ENCODE data around the gene HOXA3. TPM values are rescaled to one million over a fixed set of nuclear protein-coding genes. Genes with fewer than 3 reads are reported as not detected.

The HOXA3 gene
- total RNA-seq = not detected in 2 replicates

- peaks cover 18% of the 10 kb centered on the region for H3K4me1 Mint-ChIP-seq (ENCODE audit: low read depth)
- no peak for DNase-seq (ENCODE audit: low spot score)
- H3K27ac Mint-ChIP-seq = peak within 1 kb of the TSS; percentile 12
- H3K36me3 Mint-ChIP-seq (ENCODE audit: low read depth) = peaks cover 1% of the 10 kb centered on the region
- intact Hi-C loops (cut with micrococcal nuclease) = loop anchor here (1.0 to 5.0 kb wide), 3 partner anchors 17 to 55 kb away; partner anchors contain the start of genes HOXA1 and HOXA11
- no peaks in the 10 kb centered on the region for H3K9me3 Mint-ChIP-seq
- H3K27me3 Mint-ChIP-seq (ENCODE audit: insufficient read depth) = peaks cover 82% of the 10 kb centered on the region
- peak within 1 kb of the TSS; percentile 57 for H3K4me3 Mint-ChIP-seq
Observed at GRCh38 chr7:27151931-27152815, at the start of gene HOXA3. Gene HOXA3, minus strand, starts transcription at chr7:27152583. Its CDS starts 41,943 bp downstream, at chr7:27110640.

- intact Hi-C loops (cut with micrococcal nuclease) = loop anchor here (2.0 to 10.0 kb wide), 3 partner anchors 49 to 1753 kb away; partner anchors contain the start of genes HOXA1 and TRIL
Observed at GRCh38 chr7:27201580-27202017, 49.2 kb upstream of the HOXA3 start.

GRCh38 chr7:27200761-27201579, 48.6 kb upstream of the HOXA3 start:
- intact Hi-C loops (cut with micrococcal nuclease) = loop anchor here (2.0 to 10.0 kb wide), 3 partner anchors 50 to 1754 kb away; partner anchors contain the start of genes HOXA1 and TRIL
- H3K27me3 Mint-ChIP-seq (ENCODE audit: insufficient read depth) = peaks cover 82% of the 10 kb centered on the region
- H3K4me3 Mint-ChIP-seq = no peak overlapping the region
- no peaks in the 10 kb centered on the region for H3K4me1 Mint-ChIP-seq (ENCODE audit: low read depth)
- no peak for DNase-seq (ENCODE audit: low spot score)
- H3K9me3 Mint-ChIP-seq = no peaks in the 10 kb centered on the region
- H3K27ac Mint-ChIP-seq = peak overlapping the region; percentile 58
- H3K36me3 Mint-ChIP-seq (ENCODE audit: low read depth) = no peaks in the 10 kb centered on the region

More at GRCh38 chr7:27201580-27202017, 49.2 kb upstream of the HOXA3 start:
- no peaks in the 10 kb centered on the region for H3K36me3 Mint-ChIP-seq (ENCODE audit: low read depth)
- peaks cover 82% of the 10 kb centered on the region for H3K27me3 Mint-ChIP-seq (ENCODE audit: insufficient read depth)
- no peak for DNase-seq (ENCODE audit: low spot score)
- H3K4me1 Mint-ChIP-seq (ENCODE audit: low read depth) = no peaks in the 10 kb centered on the region
- no peaks in the 10 kb centered on the region for H3K9me3 Mint-ChIP-seq
- H3K27ac Mint-ChIP-seq = no peak overlapping the region
- H3K4me3 Mint-ChIP-seq = no peak overlapping the region

- no peaks in the 10 kb centered on the region for H3K9me3 Mint-ChIP-seq
- intact Hi-C loops (cut with micrococcal nuclease) = loop anchor here (2.0 to 10.0 kb wide), 9 partner anchors 15 to 1755 kb away; partner anchors contain the start of genes HOXA1, HOXA11 and TRIL
- peak within 1 kb of the TSS; percentile 81 for H3K27ac Mint-ChIP-seq
Observed at GRCh38 chr7:27199849-27200760, 47.7 kb upstream of the HOXA3 start, which contains the start of gene HOXA13. Gene HOXA13, minus strand, starts transcription at chr7:27200091. Its CDS starts 14 bp downstream, at chr7:27200077.

GRCh38 chr7:27198871-27199801, 46.8 kb upstream of the HOXA3 start:
- no peaks in the 10 kb centered on the region for H3K36me3 Mint-ChIP-seq (ENCODE audit: low read depth)
- intact Hi-C loops (cut with micrococcal nuclease) = loop anchor here (2.0 to 10.0 kb wide), 6 partner anchors 14 to 1653 kb away; partner anchors contain the start of gene HOXA11
- H3K27me3 Mint-ChIP-seq (ENCODE audit: insufficient read depth) = peaks cover 83% of the 10 kb centered on the region
- H3K4me3 Mint-ChIP-seq = no peak overlapping the region
- H3K4me1 Mint-ChIP-seq (ENCODE audit: low read depth) = no peaks in the 10 kb centered on the region
- H3K9me3 Mint-ChIP-seq = no peaks in the 10 kb centered on the region
- no peak for DNase-seq (ENCODE audit: low spot score)
- H3K27ac Mint-ChIP-seq = peak overlapping the region; percentile 81

More at GRCh38 chr7:27199849-27200760, 47.7 kb upstream of the HOXA3 start, which contains the start of gene HOXA13:
- H3K27me3 Mint-ChIP-seq (ENCODE audit: insufficient read depth) = peaks cover 82% of the 10 kb centered on the region
- H3K4me1 Mint-ChIP-seq (ENCODE audit: low read depth) = no peaks in the 10 kb centered on the region
- no peak within 1 kb of the TSS for H3K4me3 Mint-ChIP-seq
- H3K36me3 Mint-ChIP-seq (ENCODE audit: low read depth) = no peaks in the 10 kb centered on the region
- no peak for DNase-seq (ENCODE audit: low spot score)

GRCh38 chr7:27198138-27198841, 45.9 kb upstream of the HOXA3 start:
- intact Hi-C loops (cut with micrococcal nuclease) = loop anchor here (2.0 to 10.0 kb wide), 6 partner anchors 13 to 1654 kb away; partner anchors contain the start of gene HOXA11
- peaks cover 84% of the 10 kb centered on the region for H3K27me3 Mint-ChIP-seq (ENCODE audit: insufficient read depth)
- H3K27ac Mint-ChIP-seq = peak overlapping the region; percentile 26
- H3K4me3 Mint-ChIP-seq = no peak overlapping the region
- no peaks in the 10 kb centered on the region for H3K9me3 Mint-ChIP-seq
- DNase-seq (ENCODE audit: low spot score) = no peak
- no peaks in the 10 kb centered on the region for H3K4me1 Mint-ChIP-seq (ENCODE audit: low read depth)
- no peaks in the 10 kb centered on the region for H3K36me3 Mint-ChIP-seq (ENCODE audit: low read depth)

GRCh38 chr7:27197137-27198042, 45.0 kb upstream of the HOXA3 start:
- intact Hi-C loops (cut with micrococcal nuclease) = loop anchor here (2.0 to 10.0 kb wide), 7 partner anchors 13 to 1655 kb away; partner anchors contain the start of gene HOXA11
- no peaks in the 10 kb centered on the region for H3K9me3 Mint-ChIP-seq
- peak overlapping the region; percentile 2 for H3K27ac Mint-ChIP-seq

GRCh38 chr7:27196287-27196767, 43.9 kb upstream of the HOXA3 start:
- intact Hi-C loops (cut with micrococcal nuclease) = loop anchor here (1.0 to 10.0 kb wide), 9 partner anchors 380 to 1656 kb away; no protein-coding TSS in a partner anchor
- DNase-seq (ENCODE audit: low spot score) = peak; percentile 59
- Mint-ChIP-seq H3K36me3 (ENCODE audit: low read depth) (no peaks in the 10 kb centered on the region), H3K27ac (no peak overlapping the region), H3K27me3 (ENCODE audit: insufficient read depth) (peaks cover 80% of the 10 kb centered on the region), H3K9me3 (no peaks in the 10 kb centered on the region), H3K4me3 (no peak overlapping the region), H3K4me1 (ENCODE audit: low read depth) (no peaks in the 10 kb centered on the region)

More at GRCh38 chr7:27197137-27198042, 45.0 kb upstream of the HOXA3 start:
- DNase-seq (ENCODE audit: low spot score) = no peak
- Mint-ChIP-seq H3K4me3 (no peak overlapping the region), H3K4me1 (ENCODE audit: low read depth) (no peaks in the 10 kb centered on the region), H3K27me3 (ENCODE audit: insufficient read depth) (peaks cover 82% of the 10 kb centered on the region), H3K36me3 (ENCODE audit: low read depth) (no peaks in the 10 kb centered on the region)

- H3K4me3 Mint-ChIP-seq = no peak overlapping the region
- DNase-seq (ENCODE audit: low spot score) = no peak
- intact Hi-C loops (cut with micrococcal nuclease) = loop anchor here (5.0 to 10.0 kb wide), 3 partner anchors 587 to 1657 kb away; no protein-coding TSS in a partner anchor
- H3K27me3 Mint-ChIP-seq (ENCODE audit: insufficient read depth) = peaks cover 84% of the 10 kb centered on the region
- H3K27ac Mint-ChIP-seq = no peak overlapping the region
- no peaks in the 10 kb centered on the region for H3K9me3 Mint-ChIP-seq
- H3K4me1 Mint-ChIP-seq (ENCODE audit: low read depth) = no peaks in the 10 kb centered on the region
- no peaks in the 10 kb centered on the region for H3K36me3 Mint-ChIP-seq (ENCODE audit: low read depth)
Observed at GRCh38 chr7:27194686-27195379, 42.5 kb upstream of the HOXA3 start.

Data from activated T-helper 1 cell treated with anti-CD3 and anti-CD28 coated beads, Interleukin-12 subunit alpha, Interleukin-12 subunit beta, Interleukin-2, Interleukin-4 antibody, amounts not matched to agents 30 ng/mL and 10 ng/mL and 1 ng/mL, durations not matched to agents 14 hours and 24 hours and 36 hours (primary cell).